B cell (primary cell): ENCODE data around the gene PAH. TPM values are rescaled to one million over a fixed set of nuclear protein-coding genes. Genes with fewer than 3 reads are reported as not detected.

Source experiments
- ATAC-seq: fragments of 200-7000 bp; cut with Tn5 transposase; one replicate; pipeline ENCODE4 v1.10.0; 2021; ENCODE audit warnings: low read depth, mild to moderate bottlenecking, moderate number of reproducible peaks, moderate library complexity
- CTCF ChIA-PET: fragments of 350-600 bp; sonication (Branson Sonifier 250); formaldehyde crosslinking; loops from one replicate; lab custom pipeline; 2021; ENCODE audit warnings: antibody characterized with exemption, inconsistent platforms; lab: Charles Lee
- POLR2A ChIA-PET: fragments of 350-600 bp; sonication (Branson Sonifier 250); formaldehyde crosslinking; loops from one replicate; lab custom pipeline; 2021; ENCODE audit warnings: antibody characterized with exemption; lab: Charles Lee
- DNase-seq: peaks from one replicate; pipeline ENCODE4 v3.0.0; 2013
- H2AFZ ChIP-seq: 2 replicates; pipeline ENCODE4 v1.6.1; 2012; ENCODE audit warnings: mild to moderate bottlenecking, low read depth, low read length; ENCODE audit not compliant: insufficient read depth, poor library complexity, severe bottlenecking
- H3K27ac ChIP-seq, 2 donors: 1 replicate in 1 of 2; 2 replicates in 1 of 2; pipeline ENCODE4 v1.5.1; 2012 to 2013; ENCODE audit warnings: low read length in 2 of 2, mild to moderate bottlenecking in 2 of 2, moderate library complexity in 1 of 2
- H3K27me3 ChIP-seq, 4 experiments: fragments of 200-600 bp in 1 of 4; sonication (generic) in 1 of 4; replicated peaks in 1 of 4; 1 replicate in 2 of 4; 2 replicates in 2 of 4; pipeline versions ENCODE4 v1.6.1 to v1.7.0; 2013 to 2016; ENCODE audit warnings: low read length in 3 of 4, mild to moderate bottlenecking in 2 of 4, mixed read lengths in 1 of 4, moderate library complexity in 1 of 4; ENCODE audit not compliant: insufficient read depth in 4 of 4, control insufficient read depth in 3 of 4; ENCODE audit errors: control extremely low read depth in 1 of 4
- H3K36me3 ChIP-seq, 2 experiments: replicated peaks in 1 of 2; 1 replicate in 1 of 2; 2 replicates in 1 of 2; pipeline versions ENCODE4 v1.6.1 to v1.7.1; 2013; ENCODE audit warnings: low read length in 1 of 2; ENCODE audit not compliant: insufficient read depth in 2 of 2, control insufficient read depth in 1 of 2; ENCODE audit errors: control extremely low read depth in 1 of 2, extremely low read depth in 1 of 2
- H3K4me1 ChIP-seq, 2 donors: fragments of 200-600 bp in 1 of 2; sonication (generic) in 1 of 2; 1 replicate in 1 of 2; 2 replicates in 1 of 2; pipeline versions ENCODE4 v1.5.1 to v1.6.1; 2013 to 2017; ENCODE audit warnings: low read length in 2 of 2; ENCODE audit not compliant: control insufficient read depth in 2 of 2, insufficient read depth in 2 of 2
- H3K4me2 ChIP-seq: replicated peaks from 2 replicates; pipeline ENCODE3; 2012; ENCODE audit warnings: mild to moderate bottlenecking, low read depth, low read length; ENCODE audit not compliant: poor library complexity, severe bottlenecking
- H3K4me3 ChIP-seq, 5 experiments: fragments of 200-600 bp in 1 of 5; sonication (generic) in 1 of 5; 1 replicate in 3 of 5; 2 replicates in 2 of 5; pipeline versions ENCODE4 v1.5.1 to v1.7.0; 2011 to 2016; ENCODE audit warnings: low read length in 4 of 5, mild to moderate bottlenecking in 4 of 5, low read depth in 2 of 5, control low read depth in 1 of 5, moderate library complexity in 1 of 5; ENCODE audit not compliant: insufficient read depth in 1 of 5; ENCODE audit errors: control extremely low read depth in 1 of 5, extremely low read depth in 1 of 5
- H3K79me2 ChIP-seq: fragments of 200-600 bp; sonication (generic); one replicate; pipeline ENCODE4 v1.6.0; 2016; ENCODE audit warnings: low read length; ENCODE audit not compliant: control insufficient read depth, insufficient read depth
- H3K9ac ChIP-seq: fragments of 200-600 bp; sonication (generic); 2 replicates; pipeline ENCODE4 v1.6.1; 2017; ENCODE audit warnings: mild to moderate bottlenecking, low read length, moderate library complexity
- H3K9me3 ChIP-seq, 3 donors: one replicate each; pipeline versions ENCODE4 v1.6.1 to v1.7.1; 2013; ENCODE audit warnings: low read length in 2 of 3; ENCODE audit not compliant: control insufficient read depth in 2 of 3, insufficient read depth in 1 of 3; ENCODE audit errors: control extremely low read depth in 1 of 3
- H4K20me1 ChIP-seq: 2 replicates; pipeline ENCODE4 v1.6.0; 2012; ENCODE audit warnings: mild to moderate bottlenecking, low read length; ENCODE audit not compliant: insufficient read depth, control insufficient read depth, poor library complexity, severe bottlenecking
- H3K27ac Mint-ChIP-seq: one replicate; pipeline ENCODE4 v1.8.0; 2021; ENCODE audit warnings: mixed read lengths
- H3K27me3 Mint-ChIP-seq: one replicate; pipeline ENCODE4 v1.8.0; 2021; ENCODE audit warnings: mixed read lengths
- H3K4me1 Mint-ChIP-seq: one replicate; pipeline ENCODE4 v1.8.0; 2021; ENCODE audit warnings: mixed read lengths
- H3K4me3 Mint-ChIP-seq: one replicate; pipeline ENCODE4 v1.8.0; 2021; ENCODE audit warnings: mixed read lengths
- H3K9me3 Mint-ChIP-seq: one replicate; pipeline ENCODE4 v1.8.0; 2022; ENCODE audit warnings: mixed read lengths; ENCODE audit not compliant: insufficient read depth
- EZH2 ChIP-seq: IDR thresholded peaks from 2 replicates; pipeline ENCODE4 v1.6.1; 2012; ENCODE audit warnings: borderline replicate concordance, low read depth, mild to moderate bottlenecking, moderate library complexity, low read length; ENCODE audit not compliant: insufficient read depth, poor library complexity, severe bottlenecking
- WGBS: methylation state at CpG from one replicate; pipeline ENCODE4 v1.1.5; 2013; ENCODE audit warnings: missing lambda C conversion rate; ENCODE audit not compliant: insufficient coverage; 5-methylcytosine and 5-hydroxymethylcytosine counted together
- intact Hi-C: fragments of 100-400 bp; cut with micrococcal nuclease; formaldehyde crosslinking; loops from one replicate; pipeline ENCODE4 v1.10.0; 2022
- polyA plus RNA-seq: library from polyadenylated mRNA; depleted of rRNA; stranded (reverse); fragments of >200 nt; gene quantifications from 2 replicates; pipeline ENCODE4 v1.2.3, GENCODE V29; 2012
- total RNA-seq, 2 donors: library from RNA; stranded (reverse); fragments of 120-200 nt in 1 of 2; gene quantifications; 1 replicate in 1 of 2; 2 replicates in 1 of 2; pipeline versions ENCODE4 v1.2.3 to v1.2.4, GENCODE V29; 2013 to 2022
- TF ChIP-seq, protein P1 (sequence below): fragments of 200-600 bp; IDR thresholded peaks from one replicate; pipeline ENCODE4 v1.8.0; 2022; ENCODE audit warnings: antibody characterized with exemption, mild to moderate bottlenecking

PAH gene
- total and polyA plus RNA-seq, 2 donors (not counting 1 experiment from before 2014, with no cell fraction given) = 0.25 TPM; not detected in 1

- Histone ChIP-seq H3K4me1 (peaks cover 11 to 12% of the 10 kb centered on the region in 2 donors), H3K4me2 (no peak overlapping the region), H3K9me3 (peaks cover 0 to 2% (median 0%) of the 10 kb centered on the region in 3 donors), H3K27me3 (peaks cover 0 to 15% (median 9%) of the 10 kb centered on the region in 4 experiments), H2AFZ (no peak overlapping the region), H3K4me3 (no peak overlapping the region), H3K27ac (no peak overlapping the region), H3K36me3 (no peaks in the 10 kb centered on the region), H3K79me2 (no peaks in the 10 kb centered on the region), H3K9ac (no peak overlapping the region), H4K20me1 (no peaks in the 10 kb centered on the region)
- intact Hi-C loops = no loop called here
- Mint-ChIP-seq H3K4me1 (peaks cover 8% of the 10 kb centered on the region), H3K27me3 (peaks cover 41% of the 10 kb centered on the region), H3K27ac (no peak overlapping the region), H3K4me3 (no peak overlapping the region), H3K9me3 (no peaks in the 10 kb centered on the region)
- DNase-seq (no peak), ATAC-seq (no peak)
- WGBS = 55% methylated on average over 2 of the region's 2 CpGs
- TF ChIP-seq, protein P1, sequence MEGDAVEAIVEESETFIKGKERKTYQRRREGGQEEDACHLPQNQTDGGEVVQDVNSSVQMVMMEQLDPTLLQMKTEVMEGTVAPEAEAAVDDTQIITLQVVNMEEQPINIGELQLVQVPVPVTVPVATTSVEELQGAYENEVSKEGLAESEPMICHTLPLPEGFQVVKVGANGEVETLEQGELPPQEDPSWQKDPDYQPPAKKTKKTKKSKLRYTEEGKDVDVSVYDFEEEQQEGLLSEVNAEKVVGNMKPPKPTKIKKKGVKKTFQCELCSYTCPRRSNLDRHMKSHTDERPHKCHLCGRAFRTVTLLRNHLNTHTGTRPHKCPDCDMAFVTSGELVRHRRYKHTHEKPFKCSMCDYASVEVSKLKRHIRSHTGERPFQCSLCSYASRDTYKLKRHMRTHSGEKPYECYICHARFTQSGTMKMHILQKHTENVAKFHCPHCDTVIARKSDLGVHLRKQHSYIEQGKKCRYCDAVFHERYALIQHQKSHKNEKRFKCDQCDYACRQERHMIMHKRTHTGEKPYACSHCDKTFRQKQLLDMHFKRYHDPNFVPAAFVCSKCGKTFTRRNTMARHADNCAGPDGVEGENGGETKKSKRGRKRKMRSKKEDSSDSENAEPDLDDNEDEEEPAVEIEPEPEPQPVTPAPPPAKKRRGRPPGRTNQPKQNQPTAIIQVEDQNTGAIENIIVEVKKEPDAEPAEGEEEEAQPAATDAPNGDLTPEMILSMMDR = no peak
- TF ChIP-seq EZH2 = no peak
- ChIA-PET CTCF (interaction anchor here (1.3 kb wide), 1 partner anchor 630 kb away, joined by 3 read pairs; no protein-coding TSS in a partner anchor), POLR2A (no interaction called here)
Measured at GRCh38 chr12:102918840-102919239, 1.8 kb upstream of the PAH start.

- WGBS = 49% methylated on average over 3 of the region's 5 CpGs
- no peak overlapping the region for H3K4me3 ChIP-seq
- no peaks in the 10 kb centered on the region for H4K20me1 ChIP-seq
- peak overlapping the region; percentile 58 for H3K9ac ChIP-seq
- ATAC-seq (no peak), DNase-seq (no peak)
- Mint-ChIP-seq H3K27me3 (peaks cover 32% of the 10 kb centered on the region), H3K9me3 (no peaks in the 10 kb centered on the region), H3K4me3 (peak overlapping the region; percentile 84), H3K27ac (no peak overlapping the region), H3K4me1 (peaks cover 8% of the 10 kb centered on the region)
- POLR2A ChIA-PET = no interaction called here
- TF ChIP-seq, protein P1 = no peak
- no peak for TF ChIP-seq EZH2
- H3K27me3 ChIP-seq = peaks cover 0 to 15% (median 6%) of the 10 kb centered on the region in 4 experiments
- intact Hi-C loops = no loop called here
- H3K79me2 ChIP-seq = no peaks in the 10 kb centered on the region
- no peak overlapping the region for H3K27ac ChIP-seq
- H3K36me3 ChIP-seq = no peaks in the 10 kb centered on the region
- H3K4me1 ChIP-seq = peaks cover 11 to 12% of the 10 kb centered on the region in 2 donors
- CTCF ChIA-PET = interaction anchor here (1.4 kb wide), 1 partner anchor 633 kb away, joined by 3 read pairs; no protein-coding TSS in a partner anchor
- H3K4me2 ChIP-seq = peak overlapping the region; percentile 69
- H3K9me3 ChIP-seq = peaks cover 0 to 2% (median 0%) of the 10 kb centered on the region in 3 donors
- peak overlapping the region; percentile 78 for H2AFZ ChIP-seq
Measured at GRCh38 chr12:102916252-102917025, 605 bp downstream of the PAH start.
